HG03280 (cell line): ENCODE results near the gene CCNA2.

ENCODE experiments used
- ATAC-seq: cut with Tn5 transposase; IDR thresholded peaks from one replicate; pipeline ENCODE4 v1.9.1; 2021; ENCODE audit warnings: mild to moderate bottlenecking, moderate library complexity; ENCODE audit not compliant: unreplicated experiment

The CCNA2 gene

DNA sequence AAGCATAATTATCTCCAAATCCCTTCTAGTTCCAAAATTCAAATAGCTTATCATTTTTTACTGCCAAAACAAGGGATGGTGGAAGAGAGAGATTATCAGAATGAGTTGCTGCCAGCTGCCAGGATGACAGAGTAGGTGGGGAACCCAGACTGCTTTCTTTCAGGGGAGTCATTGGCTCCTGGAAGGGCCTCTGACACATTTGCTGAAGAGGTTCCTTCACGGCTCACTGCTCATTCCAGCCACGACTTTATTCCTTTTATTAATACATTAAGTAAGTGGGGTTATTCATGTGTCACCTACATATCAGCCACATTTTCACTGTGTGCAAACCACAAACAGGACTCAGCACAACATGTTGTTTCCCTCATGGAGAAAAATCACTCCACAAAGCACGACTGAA is 46.1 kb downstream of the CCNA2 start:
- ATAC-seq: no peak

DNA sequence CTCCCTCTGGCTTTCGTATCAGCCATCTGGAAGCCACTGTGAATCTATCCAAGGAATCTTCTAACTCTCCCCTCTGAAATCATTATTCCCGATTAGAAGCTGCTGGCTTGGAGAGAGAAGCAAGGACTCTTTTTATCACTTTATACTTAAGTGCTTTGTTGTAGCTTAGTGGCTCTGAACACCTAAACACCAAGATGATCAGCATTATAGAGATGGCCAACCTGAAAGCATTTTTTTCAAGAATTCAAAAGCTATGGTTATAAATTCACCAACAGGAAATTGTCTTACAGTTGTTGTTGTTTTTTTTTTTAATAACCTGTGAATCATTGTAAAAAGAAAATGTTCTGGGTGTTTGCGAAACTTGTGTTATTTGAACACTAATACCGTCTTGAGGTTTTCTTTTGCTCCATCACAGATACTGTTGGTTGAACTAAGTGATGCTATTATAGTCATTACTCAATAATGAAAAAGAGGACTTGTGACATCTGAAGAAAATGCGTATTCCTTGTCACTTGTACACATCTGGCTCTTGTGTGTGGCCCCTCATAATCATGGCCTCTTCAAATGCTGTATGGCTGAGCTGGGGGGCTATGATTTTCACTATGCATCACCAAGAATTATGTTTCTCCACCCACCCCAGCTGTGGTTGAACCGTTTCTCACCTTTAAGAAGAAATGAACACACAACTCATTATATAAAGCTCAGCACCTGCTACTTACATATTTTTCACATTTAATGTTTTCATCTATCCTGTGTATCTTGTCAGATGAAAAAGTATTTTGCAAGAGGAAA is 46.9 kb downstream of the CCNA2 start:
- no peak for ATAC-seq

DNA sequence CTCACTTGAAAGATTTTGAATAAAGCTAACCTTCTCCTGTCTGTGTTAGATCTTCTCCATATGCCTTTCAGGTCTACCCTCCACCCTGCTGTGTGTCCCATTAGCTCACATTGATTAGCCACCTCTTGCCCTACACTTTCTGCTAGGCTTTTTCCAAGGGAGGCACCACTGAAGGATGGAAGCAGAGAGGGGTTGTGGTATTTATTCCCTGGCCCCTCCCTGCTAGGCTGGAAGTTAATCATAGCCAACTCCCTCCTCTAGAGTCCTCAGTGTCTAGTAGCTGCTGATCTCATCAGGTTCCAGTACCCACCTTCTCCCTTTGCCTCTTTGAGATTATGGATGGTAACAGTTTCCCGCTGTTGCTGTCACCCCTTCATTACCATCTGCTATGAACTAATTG is 49.8 kb downstream of the CCNA2 start:
- no peak for ATAC-seq

DNA sequence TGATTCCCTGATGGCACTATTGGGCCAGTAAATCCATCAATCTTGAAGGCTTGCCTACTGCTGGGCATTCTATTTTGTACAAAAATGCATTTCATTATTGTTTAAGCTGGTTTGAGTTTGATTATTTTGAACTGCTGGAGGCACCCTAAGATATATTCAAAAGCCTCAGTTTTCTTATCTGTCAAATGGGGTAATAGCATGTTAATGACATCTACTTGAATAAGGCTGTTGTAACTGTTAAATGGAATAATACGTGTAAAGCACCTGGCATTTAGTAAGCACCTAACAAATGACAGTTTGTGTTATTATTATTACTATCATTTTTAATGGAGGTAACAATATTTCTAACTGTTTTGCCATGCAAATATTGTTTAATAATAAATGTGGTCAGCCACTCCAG is 51.8 kb downstream of the CCNA2 start:
- no peak for ATAC-seq

DNA sequence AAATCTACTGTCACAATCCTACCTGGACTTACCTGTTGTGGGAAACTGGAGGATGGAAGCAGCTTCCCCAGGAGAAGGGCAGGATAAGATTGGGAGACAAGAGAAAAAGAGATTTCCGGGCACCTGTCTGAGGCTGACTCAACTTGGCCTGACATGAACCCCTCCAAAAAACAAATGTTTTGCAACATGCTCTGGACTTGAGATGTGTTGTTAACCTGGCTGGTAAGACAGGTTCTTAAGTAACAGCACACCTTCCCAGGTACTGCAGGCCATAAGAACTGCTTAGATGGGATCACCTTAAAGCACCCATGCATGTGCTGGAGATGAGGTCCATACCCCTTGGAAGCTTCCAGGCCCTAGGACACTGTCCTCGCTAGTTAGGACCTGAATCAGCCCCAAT is 54.3 kb downstream of the CCNA2 start:
- ATAC-seq: no peak

DNA sequence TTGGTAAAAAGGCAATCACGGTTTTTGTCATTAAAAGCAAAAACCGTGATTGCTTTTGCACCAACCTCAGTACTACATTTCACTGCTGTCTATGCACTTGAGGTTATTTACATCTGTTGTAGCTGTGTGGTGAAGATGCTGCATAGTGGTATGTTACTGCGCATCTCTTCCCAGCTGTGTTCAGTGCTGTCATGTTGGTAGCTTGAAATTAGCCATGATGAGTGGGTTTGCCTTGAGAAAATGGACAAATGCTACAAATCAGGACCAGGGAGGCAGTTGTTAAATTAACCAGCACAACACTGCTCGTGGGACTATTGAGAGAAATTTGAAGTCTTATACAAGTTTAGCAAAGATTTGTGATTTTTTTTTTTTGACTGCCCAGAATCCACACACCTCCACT is 56.5 kb downstream of the CCNA2 start:
- ATAC-seq: no peak
